ENCODE measurements around the gene LIF. TPM values are rescaled to one million over a fixed set of nuclear protein-coding genes. Genes with fewer than 3 reads are reported as not detected.

LIF gene
- polyA plus RNA-seq, 2 of the 4 experiments (the other 2 are of a cell fraction), result 40.7 to 54.5 TPM

- TF ChIP-seq REST (IDR thresholded peaks at IDR 0.05), result 0 out of 2 replicates have a peak, but pooled peaks have one; percentile 24
- TF ChIP-seq RFX5 (IDR thresholded peaks at IDR 0.05), result no peak
- no peak for TF ChIP-seq CBX2 (IDR thresholded peaks at IDR 0.05; ENCODE audit: borderline replicate concordance, low read depth)
- peak; percentile 86; the same call in 1 of the 2 replicates for TF ChIP-seq FOSB (CRISPR knock-in tag; IDR thresholded peaks at IDR 0.05)
- TF ChIP-seq RARB (CRISPR knock-in tag; IDR thresholded peaks at IDR 0.05), result peak; percentile 81; the same call in 1 of the 2 replicates
- TF ChIP-seq SREBF2 (IDR thresholded peaks at IDR 0.05), result no peak
- no peak for TF ChIP-seq RCOR1 (IDR thresholded peaks at IDR 0.05; ENCODE audit: low read depth, low read length)
- TF ChIP-seq HOXB5 (CRISPR knock-in tag; IDR thresholded peaks at IDR 0.05), result 0 out of 2 replicates have a peak, but pooled peaks have one; percentile 37
- TF ChIP-seq HOXA7 (CRISPR knock-in tag; IDR thresholded peaks at IDR 0.05), result peak; percentile 89
- TF ChIP-seq EP300 (IDR thresholded peaks at IDR 0.05), result peak in 1 of 2 experiments; percentile 23; a peak in 1 of 5 replicates
- no peak for TF ChIP-seq KDM1A (IDR thresholded peaks at IDR 0.05; ENCODE audit: low read depth)
- 0 out of 2 replicates have a peak, but pooled peaks have one; percentile 6 for TF ChIP-seq GATA3 (IDR thresholded peaks at IDR 0.05; ENCODE audit: borderline replicate concordance)
Observed at GRCh38 chr22:30252411-30253204, 6.0 kb upstream of the LIF start (continued).

GRCh38 chr22:30251711-30252110 lies 5.2 kb upstream of the LIF start:
- no peak for ATAC-seq
- peak overlapping the region; percentile 99 for H3K4me2 ChIP-seq
- 0 out of 2 replicates have a peak, but pooled peaks have one; percentile 1 for TF ChIP-seq HMGXB4 (CRISPR knock-in tag; IDR thresholded peaks at IDR 0.05; ENCODE audit: borderline replicate concordance)
- TF ChIP-seq FOSB (CRISPR knock-in tag; IDR thresholded peaks at IDR 0.05), result no peak
- no peak for TF ChIP-seq CBX8 (IDR thresholded peaks at IDR 0.05)
- TF ChIP-seq KDM1A (IDR thresholded peaks at IDR 0.05; ENCODE audit: low read depth), result no peak
- no peak for TF ChIP-seq CEBPB (IDR thresholded peaks at IDR 0.05)
- TF ChIP-seq GATA3 (IDR thresholded peaks at IDR 0.05; ENCODE audit: borderline replicate concordance), result no peak
- no peak for TF ChIP-seq HOXB5 (CRISPR knock-in tag; IDR thresholded peaks at IDR 0.05)
- TF ChIP-seq HOXB13 (CRISPR knock-in tag; IDR thresholded peaks at IDR 0.05; ENCODE audit: low read depth), result no peak; the same call in 1 of the 2 replicates
- no peak; the same call in 1 of the 2 replicates for TF ChIP-seq POLR2AphosphoS2 (conservative IDR thresholded peaks at IDR 0.05; ENCODE audit: low read length)
- TF ChIP-seq FOSL2 (IDR thresholded peaks at IDR 0.05), result no peak
- no peak for TF ChIP-seq FOSL2 (CRISPR knock-in tag; IDR thresholded peaks at IDR 0.05)
- peak; percentile 46; the same call in 1 of the 2 replicates for TF ChIP-seq ZSCAN20 (CRISPR knock-in tag; IDR thresholded peaks at IDR 0.05)
- no peak for TF ChIP-seq HDAC2 (IDR thresholded peaks at IDR 0.05)
- TF ChIP-seq CHD2 (IDR thresholded peaks at IDR 0.05; ENCODE audit: low read length, partially characterized antibody), result no peak
- TF ChIP-seq RARB (CRISPR knock-in tag; IDR thresholded peaks at IDR 0.05), result no peak
- TF ChIP-seq ZNF302 (CRISPR knock-in tag; IDR thresholded peaks at IDR 0.05), result no peak
- no peak for TF ChIP-seq ESRRA (IDR thresholded peaks at IDR 0.05; ENCODE audit: borderline replicate concordance, low read length)

More at GRCh38 chr22:30251711-30252110, 5.2 kb upstream of the LIF start:
- H3K9me3 ChIP-seq, result no peaks in the 10 kb centered on the region
- H3K4me3 ChIP-seq, result peak overlapping the region; percentile 28; the same call in 2 of the 3 replicates
- WGBS (ENCODE audit: missing lambda C conversion rate), result 4% methylated on average over 10 of the region's 10 CpGs
- peaks cover 86% of the 10 kb centered on the region for H3K4me1 ChIP-seq
- H3K27ac ChIP-seq, result peak overlapping the region; percentile 99 to 100
- CTCF ChIA-PET, result interaction anchor here (1.0 to 2.4 kb wide), 3 partner anchors 39 to 144 kb away, joined by 3 to 15 read pairs (median 5); no protein-coding TSS in a partner anchor
- FAIRE-seq, result no peak
- no peak for DNase-seq (ENCODE audit: low read depth in 1 of 2, low spot score in 1 of 2)
- POLR2A ChIA-PET, result interaction anchor here (0.6 kb wide), 1 partner anchor 13 kb away, joined by 3 read pairs; no protein-coding TSS in a partner anchor

All from A549 (cell line).